ENCODE data around the gene CDH12. TPM values are rescaled to one million over a fixed set of nuclear protein-coding genes. Genes with fewer than 3 reads are reported as not detected.

The CDH12 gene
- polyA plus RNA-seq (2012; ENCODE audit: insufficient read depth, insufficient read length, low read depth), result 0.46 TPM

DNA sequence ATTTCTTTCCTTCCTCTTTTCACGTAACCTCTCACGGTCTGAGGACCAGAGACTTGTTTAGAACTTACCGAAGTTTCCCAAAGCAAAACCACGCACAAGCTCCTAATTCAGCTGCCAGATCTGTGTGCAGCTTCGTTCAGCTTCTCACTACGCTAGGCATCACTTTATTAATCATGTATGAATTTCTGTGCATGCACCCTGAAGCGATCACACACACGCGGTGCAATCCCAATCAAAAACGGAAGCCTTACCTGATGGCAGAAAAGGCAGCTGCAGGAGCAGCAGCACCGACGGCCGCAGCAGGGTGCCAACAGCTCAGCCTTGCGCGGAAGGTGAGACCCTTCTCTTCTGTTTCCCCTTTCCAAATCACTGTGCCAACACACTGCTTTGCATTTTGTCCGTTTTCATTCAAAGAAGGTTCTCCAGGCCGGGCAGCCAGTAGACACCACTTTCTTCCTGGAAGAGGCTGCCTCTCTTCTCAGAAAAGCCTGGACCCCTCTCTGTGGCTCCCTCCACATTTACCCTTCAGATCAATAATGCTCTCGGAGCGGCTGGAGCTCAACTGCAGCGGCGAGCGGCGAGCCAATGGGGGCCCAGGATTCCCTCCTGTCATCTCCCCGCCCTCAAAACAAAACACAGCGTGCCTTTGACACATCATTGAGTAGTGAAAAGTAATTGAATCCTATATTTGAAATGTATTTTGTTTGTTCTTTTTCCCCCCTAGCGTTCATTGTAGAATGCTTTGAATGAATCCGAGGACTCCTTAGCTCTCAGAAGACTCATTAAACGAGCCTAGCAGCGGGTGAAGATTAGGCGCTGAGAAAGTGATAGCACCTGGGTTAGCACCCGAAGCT, at the start of gene CDH12:
CDH12 (minus strand) TSS at position 538 of the 854 bp plus-strand sequence.
- H3K36me3 ChIP-seq, result no peaks in the 10 kb centered on the region

DNA sequence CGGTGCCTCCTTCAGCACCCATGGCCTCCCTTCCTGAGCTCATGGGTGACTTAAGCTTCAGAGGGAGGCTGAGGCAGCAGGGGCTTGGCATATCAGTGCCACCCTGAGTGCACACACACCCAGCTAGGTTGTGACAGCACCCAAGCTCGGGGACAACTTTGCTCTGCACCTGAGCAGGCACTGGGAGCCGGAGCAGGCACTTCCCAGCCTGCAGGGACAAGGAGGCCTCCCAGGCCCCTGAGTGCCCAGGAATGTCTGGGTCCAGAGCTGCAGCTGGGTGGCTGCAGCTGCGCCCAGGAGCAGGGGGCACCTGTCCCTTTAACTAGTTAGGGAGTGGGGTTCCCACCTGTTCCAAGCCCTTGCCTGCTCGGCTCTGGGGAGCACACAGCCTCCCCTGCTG, 48.7 kb upstream of the CDH12 start:
- H3K4me1 ChIP-seq, result no peaks in the 10 kb centered on the region
- DNase-seq, result no peak
- no peak overlapping the region for H3K4me3 ChIP-seq (ENCODE audit: low read depth, low read length)
- H3K9me3 ChIP-seq, result no peaks in the 10 kb centered on the region
- H3K36me3 ChIP-seq, result no peaks in the 10 kb centered on the region
- H3K27me3 ChIP-seq, result no peaks in the 10 kb centered on the region
- TF ChIP-seq, protein P1, sequence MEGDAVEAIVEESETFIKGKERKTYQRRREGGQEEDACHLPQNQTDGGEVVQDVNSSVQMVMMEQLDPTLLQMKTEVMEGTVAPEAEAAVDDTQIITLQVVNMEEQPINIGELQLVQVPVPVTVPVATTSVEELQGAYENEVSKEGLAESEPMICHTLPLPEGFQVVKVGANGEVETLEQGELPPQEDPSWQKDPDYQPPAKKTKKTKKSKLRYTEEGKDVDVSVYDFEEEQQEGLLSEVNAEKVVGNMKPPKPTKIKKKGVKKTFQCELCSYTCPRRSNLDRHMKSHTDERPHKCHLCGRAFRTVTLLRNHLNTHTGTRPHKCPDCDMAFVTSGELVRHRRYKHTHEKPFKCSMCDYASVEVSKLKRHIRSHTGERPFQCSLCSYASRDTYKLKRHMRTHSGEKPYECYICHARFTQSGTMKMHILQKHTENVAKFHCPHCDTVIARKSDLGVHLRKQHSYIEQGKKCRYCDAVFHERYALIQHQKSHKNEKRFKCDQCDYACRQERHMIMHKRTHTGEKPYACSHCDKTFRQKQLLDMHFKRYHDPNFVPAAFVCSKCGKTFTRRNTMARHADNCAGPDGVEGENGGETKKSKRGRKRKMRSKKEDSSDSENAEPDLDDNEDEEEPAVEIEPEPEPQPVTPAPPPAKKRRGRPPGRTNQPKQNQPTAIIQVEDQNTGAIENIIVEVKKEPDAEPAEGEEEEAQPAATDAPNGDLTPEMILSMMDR (IDR thresholded peaks at IDR 0.05; ENCODE audit: low read depth, low read length), result no peak

More for the DNA sequence above, at the start of gene CDH12:
- H3K27me3 ChIP-seq, result no peaks in the 10 kb centered on the region
- H3K4me3 ChIP-seq (ENCODE audit: low read depth, low read length), result peak within 1 kb of the TSS; percentile 62
- no peaks in the 10 kb centered on the region for H3K4me1 ChIP-seq
- TF ChIP-seq, protein P1 (IDR thresholded peaks at IDR 0.05; ENCODE audit: low read depth, low read length), result no peak; the same call in 1 of the 2 replicates
- peak; percentile 63 for DNase-seq
- no peaks in the 10 kb centered on the region for H3K9me3 ChIP-seq

- Histone ChIP-seq H3K9me3 (no peaks in the 10 kb centered on the region), H3K4me3 (ENCODE audit: low read depth, low read length) (no peak overlapping the region), H3K4me1 (no peaks in the 10 kb centered on the region), H3K27me3 (no peaks in the 10 kb centered on the region), H3K36me3 (no peaks in the 10 kb centered on the region)
- TF ChIP-seq, protein P1 (IDR thresholded peaks at IDR 0.05; ENCODE audit: low read depth, low read length), result no peak
- no peak for DNase-seq
Measured at GRCh38 chr5:22900801-22901310, 47.7 kb upstream of the CDH12 start.

DNA sequence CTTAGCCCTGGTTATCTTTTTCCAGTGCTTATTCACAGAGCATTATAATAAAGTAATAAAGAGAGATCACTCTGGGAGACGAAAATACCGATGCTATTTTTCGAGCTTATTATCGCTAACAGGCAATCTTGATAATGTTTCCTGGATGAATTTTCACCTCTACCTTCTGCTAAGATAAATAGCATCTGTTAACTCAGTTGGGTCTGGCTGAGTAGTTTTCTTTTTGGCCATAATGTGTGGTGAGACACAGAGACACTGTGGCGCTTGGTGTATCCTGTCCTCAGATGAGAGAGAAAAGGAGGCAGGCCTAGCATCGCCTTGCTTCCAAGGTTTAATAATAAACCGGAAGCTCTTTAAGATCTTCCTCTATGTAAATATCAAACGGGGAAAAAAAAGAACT, 46.2 kb upstream of the CDH12 start:
- H3K9me3 ChIP-seq, result no peaks in the 10 kb centered on the region
- H3K27me3 ChIP-seq, result no peaks in the 10 kb centered on the region
- H3K4me3 ChIP-seq (ENCODE audit: low read depth, low read length), result no peak overlapping the region
- TF ChIP-seq, protein P1 (IDR thresholded peaks at IDR 0.05; ENCODE audit: low read depth, low read length), result no peak
- no peak for DNase-seq
- H3K36me3 ChIP-seq, result no peaks in the 10 kb centered on the region
- no peaks in the 10 kb centered on the region for H3K4me1 ChIP-seq

DNA sequence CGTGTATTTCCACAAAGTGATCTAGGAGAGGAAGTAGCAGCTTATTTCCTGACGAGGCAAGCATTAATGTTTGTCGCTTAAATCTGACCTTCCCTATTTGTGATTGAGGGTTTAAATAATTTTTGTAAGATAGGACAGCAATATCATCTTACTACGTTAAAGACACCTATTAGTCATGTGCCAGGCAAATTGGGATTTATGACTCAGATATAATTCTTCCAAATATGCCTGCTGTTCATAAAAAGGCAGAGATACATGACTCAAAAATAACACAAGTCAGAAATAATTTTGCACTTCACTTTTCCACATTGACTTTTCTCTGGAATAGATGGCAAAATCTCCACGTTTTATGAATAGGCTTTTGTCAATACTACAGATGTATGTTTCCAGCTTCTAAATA, 43.0 kb upstream of the CDH12 start:
- Histone ChIP-seq H3K36me3 (no peaks in the 10 kb centered on the region), H3K4me3 (ENCODE audit: low read depth, low read length) (no peak overlapping the region), H3K4me1 (no peaks in the 10 kb centered on the region), H3K27me3 (no peaks in the 10 kb centered on the region), H3K9me3 (no peaks in the 10 kb centered on the region)
- TF ChIP-seq, protein P1 (IDR thresholded peaks at IDR 0.05; ENCODE audit: low read depth, low read length), result no peak
- DNase-seq, result no peak

DNA sequence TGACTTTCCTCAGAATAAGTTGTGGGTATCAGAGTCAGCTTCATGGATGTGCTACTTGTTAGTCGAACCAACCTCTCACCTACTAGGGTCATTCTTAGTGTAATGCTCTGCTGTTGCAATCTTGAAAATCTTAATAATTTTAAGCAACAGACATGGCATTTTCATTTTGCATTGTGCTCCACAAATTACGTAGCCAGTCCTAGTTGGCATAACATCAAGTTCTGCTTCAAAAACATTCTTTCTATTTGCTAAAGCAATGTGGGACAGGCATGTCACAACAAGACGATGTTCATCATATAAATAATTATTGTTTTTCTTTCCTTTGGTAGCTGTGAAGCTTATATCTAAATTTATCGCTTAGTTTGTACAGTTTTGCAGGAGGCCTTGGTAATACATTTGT, 39.3 kb upstream of the CDH12 start:
- no peaks in the 10 kb centered on the region for H3K27me3 ChIP-seq
- no peaks in the 10 kb centered on the region for H3K9me3 ChIP-seq
- H3K4me3 ChIP-seq (ENCODE audit: low read depth, low read length), result no peak overlapping the region
- TF ChIP-seq, protein P1 (IDR thresholded peaks at IDR 0.05; ENCODE audit: low read depth, low read length), result no peak
- H3K4me1 ChIP-seq, result no peaks in the 10 kb centered on the region
- DNase-seq, result no peak
- no peaks in the 10 kb centered on the region for H3K36me3 ChIP-seq

All from BE2C (cell line).